GM13977 (cell line): ENCODE measurements around the gene C5orf52.
A peak's percentile ranks its signal among the peaks of the same experiment; 100 is the strongest.

Experiments
- DNase-seq: peaks from one replicate; pipeline ENCODE4 v3.0.0; 2012; ENCODE audit warnings: low spot score
- in situ Hi-C: fragments of 300-500 bp; cut with MboI; formaldehyde crosslinking; loops from one replicate; pipeline ENCODE4 v1.12.0; 2022; ENCODE audit warnings: low sequenced_read_pairs, low pct_unique_long_range_greater_than_20kb, mixed read lengths, inconsistent platforms; ENCODE audit not compliant: unreplicated experiment
- TF ChIP-seq, protein P1 (sequence below): IDR thresholded peaks from 2 replicates; pipeline ENCODE4 v1.5.1; 2012; ENCODE audit warnings: mild to moderate bottlenecking, control low read depth; ENCODE audit not compliant: insufficient read depth; ENCODE audit errors: extremely low read depth, missing control alignments

The C5orf52 gene

GRCh38 chr5:157649101-157649500, 22.2 kb upstream of the C5orf52 start:
- DNase-seq: no peak
- in situ Hi-C loops: no loop called here
- TF ChIP-seq, protein P1, sequence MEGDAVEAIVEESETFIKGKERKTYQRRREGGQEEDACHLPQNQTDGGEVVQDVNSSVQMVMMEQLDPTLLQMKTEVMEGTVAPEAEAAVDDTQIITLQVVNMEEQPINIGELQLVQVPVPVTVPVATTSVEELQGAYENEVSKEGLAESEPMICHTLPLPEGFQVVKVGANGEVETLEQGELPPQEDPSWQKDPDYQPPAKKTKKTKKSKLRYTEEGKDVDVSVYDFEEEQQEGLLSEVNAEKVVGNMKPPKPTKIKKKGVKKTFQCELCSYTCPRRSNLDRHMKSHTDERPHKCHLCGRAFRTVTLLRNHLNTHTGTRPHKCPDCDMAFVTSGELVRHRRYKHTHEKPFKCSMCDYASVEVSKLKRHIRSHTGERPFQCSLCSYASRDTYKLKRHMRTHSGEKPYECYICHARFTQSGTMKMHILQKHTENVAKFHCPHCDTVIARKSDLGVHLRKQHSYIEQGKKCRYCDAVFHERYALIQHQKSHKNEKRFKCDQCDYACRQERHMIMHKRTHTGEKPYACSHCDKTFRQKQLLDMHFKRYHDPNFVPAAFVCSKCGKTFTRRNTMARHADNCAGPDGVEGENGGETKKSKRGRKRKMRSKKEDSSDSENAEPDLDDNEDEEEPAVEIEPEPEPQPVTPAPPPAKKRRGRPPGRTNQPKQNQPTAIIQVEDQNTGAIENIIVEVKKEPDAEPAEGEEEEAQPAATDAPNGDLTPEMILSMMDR: no peak

DNA sequence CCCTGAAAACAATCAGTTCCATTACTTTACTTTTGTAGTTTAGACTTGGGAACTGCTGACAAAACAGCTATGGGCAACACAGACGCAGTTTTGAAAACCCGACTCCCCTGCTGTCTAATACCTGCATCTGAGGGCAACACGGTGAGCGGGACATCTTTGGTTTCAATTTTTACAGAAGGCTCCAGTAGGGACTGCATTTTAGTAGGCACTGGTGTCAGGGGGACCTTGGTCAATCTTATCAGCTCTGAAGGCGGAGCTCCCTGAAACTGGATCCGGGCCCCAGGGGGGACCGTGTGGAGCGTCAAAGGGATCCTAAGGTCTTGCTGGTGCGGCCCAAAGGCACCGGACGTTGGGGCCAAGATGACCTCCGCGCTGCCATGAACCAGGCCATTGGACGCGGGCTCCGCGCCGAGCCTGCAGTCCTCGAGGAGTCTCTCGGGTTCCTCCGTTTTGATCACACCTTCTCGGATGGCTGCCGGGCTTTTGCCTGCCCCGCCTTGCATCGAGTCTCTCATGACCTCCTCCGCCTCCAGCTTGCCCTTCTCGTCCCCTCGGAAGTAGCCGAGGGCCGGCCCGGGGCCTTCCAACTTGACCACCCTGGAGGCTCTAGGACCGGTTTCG, 20.2 kb upstream of the C5orf52 start:
- TF ChIP-seq, protein P1: no peak
- in situ Hi-C loops: no loop called here
- no peak for DNase-seq

DNA sequence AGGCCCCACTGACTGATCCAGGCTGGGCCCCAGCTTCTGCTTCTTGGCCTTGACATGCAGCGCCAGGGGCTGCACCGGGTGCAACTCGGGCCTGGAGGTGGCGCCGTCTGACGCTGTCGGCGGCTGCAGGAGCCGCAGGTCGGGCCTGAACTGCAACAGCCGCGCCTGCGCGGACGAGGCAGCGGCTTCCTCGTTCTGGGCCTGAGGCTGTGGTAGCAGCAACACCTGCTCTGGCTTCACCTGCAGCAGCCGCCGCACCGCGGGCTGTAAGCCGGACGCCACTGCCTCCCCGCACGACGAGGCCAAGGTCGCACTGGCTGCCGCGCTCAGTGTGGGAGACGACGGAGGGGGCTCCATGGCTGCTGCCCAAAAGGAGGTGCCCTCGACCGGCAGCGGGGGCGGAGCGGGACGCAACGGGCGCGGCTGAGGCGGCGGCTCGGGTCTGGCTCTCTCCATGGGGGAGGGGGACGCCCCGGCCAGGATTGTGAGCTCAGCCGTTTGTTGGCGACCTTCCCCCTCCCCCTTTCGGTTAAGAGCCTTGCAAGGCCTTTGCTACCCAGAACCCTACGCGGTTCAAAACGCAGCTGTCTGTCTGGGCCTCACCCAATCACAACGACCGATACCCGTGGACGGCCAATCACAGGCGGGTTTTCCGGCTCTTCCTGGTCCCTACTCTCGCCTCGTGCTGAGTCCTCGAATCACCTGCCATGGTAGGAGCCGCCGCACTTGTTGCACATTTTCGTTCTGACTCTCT, 19.5 kb upstream of the C5orf52 start:
- TF ChIP-seq, protein P1: peak; percentile 50
- in situ Hi-C loops: no loop called here
- DNase-seq: peak; percentile 73

GRCh38 chr5:157652377-157652692, 19.0 kb upstream of the C5orf52 start, which contains the start of gene SOX30:
Gene SOX30 (minus strand): TSS chr5:157652438. CDS start chr5:157652078, 360 bp downstream.
- in situ Hi-C loops: no loop called here
- DNase-seq: no peak
- TF ChIP-seq, protein P1: no peak

- no peak for DNase-seq
- TF ChIP-seq, protein P1: no peak
- in situ Hi-C loops: no loop called here
These were observed 13.8 kb upstream of the C5orf52 start for GRCh38 chr5:157657516-157657915.

GRCh38 chr5:157658893-157659292, 12.4 kb upstream of the C5orf52 start:
- TF ChIP-seq, protein P1: no peak
- in situ Hi-C loops: no loop called here
- no peak for DNase-seq
